HepG2 (cell line): ENCODE data around the gene PRDX2. TPM values are rescaled to one million over a fixed set of nuclear protein-coding genes. Genes with fewer than 3 reads are reported as not detected.

Source experiments
- DPF2 ChIP-seq: sonication (generic); formaldehyde crosslinking; IDR thresholded peaks from 2 replicates; pipeline ENCODE4 v1.4.0; 2020; ENCODE audit warnings: mild to moderate bottlenecking, low read depth, missing genetic modification reagents, borderline replicate concordance
- HOXA5 ChIP-seq: sonication (generic); formaldehyde crosslinking; IDR thresholded peaks from 2 replicates; pipeline ENCODE4 v1.4.0; 2020; ENCODE audit warnings: missing genetic modification reagents
- ZNF350 ChIP-seq: sonication (generic); formaldehyde crosslinking; IDR thresholded peaks from 2 replicates; pipeline ENCODE4 v1.4.0; 2020; ENCODE audit warnings: mild to moderate bottlenecking, low read depth, missing genetic modification reagents, borderline replicate concordance
- ZNF749 ChIP-seq: sonication (generic); formaldehyde crosslinking; IDR thresholded peaks from 2 replicates; pipeline ENCODE4 v1.8.0; 2022; ENCODE audit warnings: mild to moderate bottlenecking, missing genetic modification reagents, moderate library complexity, borderline replicate concordance
- polyA plus RNA-seq, 8 experiments: library from polyadenylated mRNA; depleted of rRNA in 3 of 8; stranded (reverse) in 7 of 8; unstranded in 1 of 8; fragments of >200 nt; fragmentation: Illumina TruSeq in 4 of 8; extraction: Trizol in 4 of 8; gene quantifications; 2 replicates each; pipeline versions ENCODE4 v1.2.1 to v1.2.3, GENCODE V29; 2011 to 2016; ENCODE audit warnings: low read depth in 4 of 8, missing spikeins in 1 of 8, mixed read lengths in 1 of 8; ENCODE audit not compliant: insufficient read depth in 1 of 8
- total RNA-seq, 5 experiments: library from RNA; depleted of rRNA; stranded (reverse); fragments of >200 nt; fragmentation: Illumina TruSeq; extraction: Trizol; gene quantifications; 2 replicates each; pipeline ENCODE4 v1.2.3, GENCODE V29; 2016; ENCODE audit warnings: low read depth in 1 of 5
- TF ChIP-seq, protein P1 (sequence below), 2 experiments: fragments of 450-650 bp in 1 of 2; sonication (generic) in 1 of 2; formaldehyde crosslinking in 1 of 2; IDR thresholded peaks; 2 replicates each; pipeline versions ENCODE4 v1.6.1 to v1.8.0; 2016 to 2022; ENCODE audit warnings: antibody characterized with exemption in 1 of 2, mild to moderate bottlenecking in 1 of 2, missing genetic modification reagents in 1 of 2

PRDX2 gene
- total and polyA plus RNA-seq, 2 of the 13 experiments (the other 11 are each of a cell fraction or from before 2014, with no cell fraction given) = 218 to 381 TPM

DNA sequence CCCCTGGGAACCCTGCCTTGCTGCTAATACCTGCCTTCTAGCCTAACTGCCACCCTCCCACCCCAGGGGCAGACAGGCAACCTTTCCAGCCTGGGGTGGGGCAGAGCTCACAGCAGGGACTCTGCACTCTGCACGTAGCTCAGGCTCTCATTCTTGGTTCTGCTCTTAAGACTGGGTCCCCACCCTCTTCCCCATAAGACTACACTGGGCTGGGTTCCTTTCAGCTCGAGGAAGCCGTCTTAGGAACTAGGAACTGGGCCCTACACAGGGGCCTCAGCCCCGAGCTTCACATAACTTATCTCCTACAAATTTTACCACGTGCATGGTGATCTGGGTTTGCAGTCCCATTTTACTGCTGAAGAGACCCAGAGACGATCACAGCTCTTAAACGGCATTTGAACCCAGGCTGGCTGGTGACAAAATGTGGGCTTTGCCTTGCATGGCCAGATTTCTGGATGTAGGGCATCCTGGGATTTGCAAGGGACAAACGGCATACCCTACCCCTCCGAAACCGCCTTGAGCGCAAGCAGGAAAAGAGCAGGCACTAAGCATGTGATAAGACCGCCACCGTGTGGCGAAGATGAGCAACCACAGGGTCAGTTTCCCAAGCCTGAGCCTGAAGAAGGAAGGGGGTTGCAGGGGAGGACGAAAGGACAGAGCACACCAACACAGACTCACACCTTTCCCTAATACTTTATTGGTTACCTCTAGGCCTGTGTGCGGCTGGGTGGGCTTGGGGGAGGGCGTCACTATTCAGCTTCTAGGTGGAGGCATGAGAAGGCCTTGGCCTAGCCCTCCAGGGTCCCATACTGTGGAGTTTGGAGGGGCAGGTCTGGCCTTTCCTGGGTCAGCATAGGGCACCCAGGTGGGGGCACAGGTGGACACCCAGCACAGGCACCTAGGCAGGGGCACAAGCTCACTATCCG, 5.2 kb downstream of the PRDX2 start (continued):
- TF ChIP-seq, protein P1, sequence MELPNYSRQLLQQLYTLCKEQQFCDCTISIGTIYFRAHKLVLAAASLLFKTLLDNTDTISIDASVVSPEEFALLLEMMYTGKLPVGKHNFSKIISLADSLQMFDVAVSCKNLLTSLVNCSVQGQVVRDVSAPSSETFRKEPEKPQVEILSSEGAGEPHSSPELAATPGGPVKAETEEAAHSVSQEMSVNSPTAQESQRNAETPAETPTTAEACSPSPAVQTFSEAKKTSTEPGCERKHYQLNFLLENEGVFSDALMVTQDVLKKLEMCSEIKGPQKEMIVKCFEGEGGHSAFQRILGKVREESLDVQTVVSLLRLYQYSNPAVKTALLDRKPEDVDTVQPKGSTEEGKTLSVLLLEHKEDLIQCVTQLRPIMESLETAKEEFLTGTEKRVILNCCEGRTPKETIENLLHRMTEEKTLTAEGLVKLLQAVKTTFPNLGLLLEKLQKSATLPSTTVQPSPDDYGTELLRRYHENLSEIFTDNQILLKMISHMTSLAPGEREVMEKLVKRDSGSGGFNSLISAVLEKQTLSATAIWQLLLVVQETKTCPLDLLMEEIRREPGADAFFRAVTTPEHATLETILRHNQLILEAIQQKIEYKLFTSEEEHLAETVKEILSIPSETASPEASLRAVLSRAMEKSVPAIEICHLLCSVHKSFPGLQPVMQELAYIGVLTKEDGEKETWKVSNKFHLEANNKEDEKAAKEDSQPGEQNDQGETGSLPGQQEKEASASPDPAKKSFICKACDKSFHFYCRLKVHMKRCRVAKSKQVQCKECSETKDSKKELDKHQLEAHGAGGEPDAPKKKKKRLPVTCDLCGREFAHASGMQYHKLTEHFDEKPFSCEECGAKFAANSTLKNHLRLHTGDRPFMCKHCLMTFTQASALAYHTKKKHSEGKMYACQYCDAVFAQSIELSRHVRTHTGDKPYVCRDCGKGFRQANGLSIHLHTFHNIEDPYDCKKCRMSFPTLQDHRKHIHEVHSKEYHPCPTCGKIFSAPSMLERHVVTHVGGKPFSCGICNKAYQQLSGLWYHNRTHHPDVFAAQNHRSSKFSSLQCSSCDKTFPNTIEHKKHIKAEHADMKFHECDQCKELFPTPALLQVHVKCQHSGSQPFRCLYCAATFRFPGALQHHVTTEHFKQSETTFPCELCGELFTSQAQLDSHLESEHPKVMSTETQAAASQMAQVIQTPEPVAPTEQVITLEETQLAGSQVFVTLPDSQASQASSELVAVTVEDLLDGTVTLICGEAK (IDR thresholded peaks at IDR 0.05) = no peak
- TF ChIP-seq, protein P1 (CRISPR knock-in tag; IDR thresholded peaks at IDR 0.05) = no peak
- TF ChIP-seq HOXA5 (CRISPR knock-in tag) (no peak), DPF2 (no peak), ZNF350 (CRISPR knock-in tag) (peak; percentile 49; the same call in 1 of the 2 replicates), ZNF749 (CRISPR knock-in tag) (no peak)
